Measurements from ENCODE around the gene ZFP36L1. TPM values are rescaled to one million over a fixed set of nuclear protein-coding genes. Genes with fewer than 3 reads are reported as not detected.

The ZFP36L1 gene
- total RNA-seq, 1 experiment from 2014 or later, result 426 TPM

DNA sequence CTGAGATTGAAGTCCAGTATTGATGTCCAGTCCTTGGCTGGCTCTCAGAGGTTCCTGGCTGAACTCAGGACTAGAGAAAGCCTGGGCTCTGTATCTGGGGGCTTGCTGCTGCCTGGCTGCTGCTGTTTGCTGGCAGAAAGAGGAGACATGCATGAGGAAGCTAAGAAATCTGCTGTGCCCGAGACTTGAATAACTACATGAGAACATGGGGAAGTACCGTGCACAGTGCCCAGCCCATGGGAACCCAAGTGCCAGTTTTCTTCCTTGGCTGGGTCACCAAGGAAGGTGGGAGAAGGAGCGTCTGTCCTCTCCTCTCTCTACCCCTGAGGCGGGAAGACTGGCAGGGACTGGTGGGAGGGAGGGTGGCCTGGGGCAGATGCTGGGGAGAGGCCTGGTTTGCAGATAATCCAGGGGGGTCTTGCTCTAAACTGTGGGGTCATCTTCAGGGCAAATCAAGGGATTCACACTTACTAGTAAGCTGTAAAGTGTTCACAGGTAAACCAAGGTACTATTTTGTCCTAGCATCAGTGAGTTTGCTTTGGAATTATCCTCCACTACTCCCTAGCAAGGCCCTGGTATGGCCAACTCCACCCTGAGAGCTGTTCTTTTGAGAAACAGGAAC lies 13.8 kb upstream of the ZFP36L1 start:
- H3K4me3 Mint-ChIP-seq (ENCODE audit: unreplicated experiment), result no peak overlapping the region
- CTCF ChIA-PET, result interaction anchor here (0.6 to 2.0 kb wide), 6 partner anchors 10 to 555 kb away, joined by 3 to 10 read pairs (median 3); no protein-coding TSS in a partner anchor
- H3K36me3 Mint-ChIP-seq (ENCODE audit: insufficient read depth, unreplicated experiment), result peaks cover 6% of the 10 kb centered on the region
- H3K27ac Mint-ChIP-seq (ENCODE audit: low read depth, unreplicated experiment), result peak overlapping the region; percentile 84
- TF ChIP-seq, protein P1, sequence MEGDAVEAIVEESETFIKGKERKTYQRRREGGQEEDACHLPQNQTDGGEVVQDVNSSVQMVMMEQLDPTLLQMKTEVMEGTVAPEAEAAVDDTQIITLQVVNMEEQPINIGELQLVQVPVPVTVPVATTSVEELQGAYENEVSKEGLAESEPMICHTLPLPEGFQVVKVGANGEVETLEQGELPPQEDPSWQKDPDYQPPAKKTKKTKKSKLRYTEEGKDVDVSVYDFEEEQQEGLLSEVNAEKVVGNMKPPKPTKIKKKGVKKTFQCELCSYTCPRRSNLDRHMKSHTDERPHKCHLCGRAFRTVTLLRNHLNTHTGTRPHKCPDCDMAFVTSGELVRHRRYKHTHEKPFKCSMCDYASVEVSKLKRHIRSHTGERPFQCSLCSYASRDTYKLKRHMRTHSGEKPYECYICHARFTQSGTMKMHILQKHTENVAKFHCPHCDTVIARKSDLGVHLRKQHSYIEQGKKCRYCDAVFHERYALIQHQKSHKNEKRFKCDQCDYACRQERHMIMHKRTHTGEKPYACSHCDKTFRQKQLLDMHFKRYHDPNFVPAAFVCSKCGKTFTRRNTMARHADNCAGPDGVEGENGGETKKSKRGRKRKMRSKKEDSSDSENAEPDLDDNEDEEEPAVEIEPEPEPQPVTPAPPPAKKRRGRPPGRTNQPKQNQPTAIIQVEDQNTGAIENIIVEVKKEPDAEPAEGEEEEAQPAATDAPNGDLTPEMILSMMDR (IDR thresholded peaks at IDR 0.05; ENCODE audit: unreplicated experiment), result no peak
- POLR2A ChIA-PET, result interaction anchor here (0.9 to 2.2 kb wide), 7 partner anchors 10 to 866 kb away, joined by 4 to 18 read pairs (median 6); partner anchors contain the start of gene ZFP36L1
- no peaks in the 10 kb centered on the region for H3K27me3 Mint-ChIP-seq (ENCODE audit: insufficient read depth, unreplicated experiment)
- no peak for DNase-seq (ENCODE audit: unreplicated experiment)
- peaks cover 16% of the 10 kb centered on the region for H3K4me1 Mint-ChIP-seq (ENCODE audit: insufficient read depth, unreplicated experiment)
- peaks cover 6% of the 10 kb centered on the region for H3K9me3 Mint-ChIP-seq (ENCODE audit: unreplicated experiment)
- intact Hi-C loops (cut with micrococcal nuclease), result no loop called here
- no TSS peak for BruUV-seq (replicated peaks)

DNA sequence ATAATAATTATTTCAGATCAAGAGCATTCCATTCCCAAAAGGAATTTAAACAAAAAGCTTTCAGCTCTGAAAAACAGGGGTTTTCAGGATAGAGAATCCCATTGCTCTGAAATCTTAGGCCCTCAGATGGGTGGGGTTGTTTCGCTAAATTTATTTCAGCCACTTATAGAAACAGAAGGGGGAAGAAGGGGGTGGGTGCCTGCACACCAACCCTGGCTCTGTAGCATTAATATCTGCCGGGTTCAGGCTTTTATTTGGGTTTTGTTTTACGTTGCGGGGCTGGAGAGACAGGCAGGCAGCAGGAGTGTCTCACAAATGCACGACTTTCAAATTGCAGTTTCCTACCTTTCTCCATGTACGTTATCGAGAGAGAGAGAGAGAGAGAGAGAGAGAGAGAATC lies 12.5 kb upstream of the ZFP36L1 start:
- no peaks in the 10 kb centered on the region for H3K27me3 Mint-ChIP-seq (ENCODE audit: insufficient read depth, unreplicated experiment)
- peaks cover 6% of the 10 kb centered on the region for H3K36me3 Mint-ChIP-seq (ENCODE audit: insufficient read depth, unreplicated experiment)
- TF ChIP-seq, protein P1 (IDR thresholded peaks at IDR 0.05; ENCODE audit: unreplicated experiment), result no peak
- ChIA-PET CTCF (interaction anchor here (0.7 to 1.7 kb wide), 2 partner anchors 10 to 516 kb away, joined by 4 to 5 read pairs; no protein-coding TSS in a partner anchor), POLR2A (interaction anchor here (0.7 to 2.5 kb wide), 4 partner anchors 10 to 872 kb away, joined by 3 to 11 read pairs (median 4); partner anchors contain the start of gene ZFP36L1)
- no peak overlapping the region for H3K4me3 Mint-ChIP-seq (ENCODE audit: unreplicated experiment)
- intact Hi-C loops (cut with micrococcal nuclease), result no loop called here
- peaks cover 10% of the 10 kb centered on the region for H3K9me3 Mint-ChIP-seq (ENCODE audit: unreplicated experiment)
- H3K4me1 Mint-ChIP-seq (ENCODE audit: insufficient read depth, unreplicated experiment), result peaks cover 20% of the 10 kb centered on the region
- BruUV-seq (replicated peaks), result no TSS peak
- no peak overlapping the region for H3K27ac Mint-ChIP-seq (ENCODE audit: low read depth, unreplicated experiment)
- no peak for DNase-seq (ENCODE audit: unreplicated experiment)

DNA sequence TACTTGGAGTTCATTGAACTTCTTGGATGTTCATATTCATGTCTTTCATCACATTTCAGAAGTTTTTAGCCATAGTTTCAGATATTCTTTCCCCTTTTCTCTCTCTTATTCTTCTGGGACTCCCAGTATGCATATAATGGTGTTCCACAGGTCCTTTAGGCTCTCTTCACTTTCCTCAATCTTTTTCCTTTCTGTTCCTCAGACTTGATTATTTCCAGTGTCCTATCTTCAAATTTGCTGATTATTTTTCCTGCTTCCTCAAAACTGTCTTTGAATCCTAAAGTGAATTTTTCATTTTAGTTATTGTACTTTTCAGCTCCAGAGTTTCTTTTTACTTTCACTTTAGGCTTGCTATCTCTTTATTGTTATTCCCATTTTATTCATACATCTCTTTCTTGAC lies 8.8 kb upstream of the ZFP36L1 start:
- H3K27ac Mint-ChIP-seq (ENCODE audit: low read depth, unreplicated experiment), result peak overlapping the region; percentile 47
- POLR2A ChIA-PET, result interaction anchor here (0.8 to 2.8 kb wide), 7 partner anchors 8 to 621 kb away, joined by 3 to 14 read pairs (median 4); partner anchors contain the start of gene ZFP36L1
- CTCF ChIA-PET, result no interaction called here

DNA sequence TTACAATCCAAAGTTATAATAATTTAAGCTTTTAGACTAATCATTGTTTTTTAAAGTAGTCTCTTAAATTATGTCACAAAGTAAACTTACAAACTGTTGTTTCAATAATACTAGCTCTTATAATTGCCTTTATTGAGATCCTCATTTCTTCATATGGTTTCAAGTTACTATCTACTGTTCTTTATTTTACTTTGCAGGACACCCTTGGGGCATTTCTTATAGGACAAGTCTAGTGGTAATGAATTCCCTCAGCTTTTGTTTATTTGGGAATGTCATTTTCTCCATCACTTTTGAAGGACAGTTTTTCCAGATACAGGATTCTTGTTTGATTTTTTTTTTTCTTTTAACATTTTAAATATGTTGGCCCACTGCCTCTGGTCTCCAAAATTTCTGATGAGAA lies 8.1 kb upstream of the ZFP36L1 start:
- Mint-ChIP-seq H3K4me3 (ENCODE audit: unreplicated experiment) (no peak overlapping the region), H3K9me3 (ENCODE audit: unreplicated experiment) (peaks cover 10% of the 10 kb centered on the region), H3K4me1 (ENCODE audit: insufficient read depth, unreplicated experiment) (peaks cover 23% of the 10 kb centered on the region), H3K36me3 (ENCODE audit: insufficient read depth, unreplicated experiment) (no peaks in the 10 kb centered on the region), H3K27me3 (ENCODE audit: insufficient read depth, unreplicated experiment) (no peaks in the 10 kb centered on the region), H3K27ac (ENCODE audit: low read depth, unreplicated experiment) (peak overlapping the region; percentile 85)
- ChIA-PET CTCF (no interaction called here), POLR2A (interaction anchor here (0.6 to 2.8 kb wide), 13 partner anchors 8 to 909 kb away, joined by 3 to 14 read pairs (median 4); partner anchors contain the start of gene ZFP36L1)
- DNase-seq (ENCODE audit: unreplicated experiment), result peak; percentile 24
- no TSS peak for BruUV-seq (replicated peaks)
- TF ChIP-seq, protein P1 (IDR thresholded peaks at IDR 0.05; ENCODE audit: unreplicated experiment), result no peak
- intact Hi-C loops (cut with micrococcal nuclease), result no loop called here

More for the DNA sequence above, 8.8 kb upstream of the ZFP36L1 start:
- Mint-ChIP-seq H3K4me1 (ENCODE audit: insufficient read depth, unreplicated experiment) (peaks cover 25% of the 10 kb centered on the region), H3K4me3 (ENCODE audit: unreplicated experiment) (no peak overlapping the region), H3K9me3 (ENCODE audit: unreplicated experiment) (peaks cover 10% of the 10 kb centered on the region), H3K27me3 (ENCODE audit: insufficient read depth, unreplicated experiment) (no peaks in the 10 kb centered on the region), H3K36me3 (ENCODE audit: insufficient read depth, unreplicated experiment) (no peaks in the 10 kb centered on the region)
- BruUV-seq (replicated peaks), result no TSS peak
- DNase-seq (ENCODE audit: unreplicated experiment), result no peak
- TF ChIP-seq, protein P1 (IDR thresholded peaks at IDR 0.05; ENCODE audit: unreplicated experiment), result no peak
- intact Hi-C loops (cut with micrococcal nuclease), result no loop called here

Measured in MCF 10A (cell line).